Karpas-422 (cell line): Measurements from ENCODE around the gene HTR1B. TPM values are rescaled to one million over a fixed set of nuclear protein-coding genes. Genes with fewer than 3 reads are reported as not detected.

Experiments
- DNase-seq: peaks from one replicate; pipeline ENCODE4 v3.0.0-alpha.2; 2015
- H2AFZ ChIP-seq: fragments of 200-600 bp; sonication (generic); 2 replicates; pipeline ENCODE4 v1.6.1; 2014; ENCODE audit warnings: antibody characterized with exemption, low read length, mixed read lengths
- H3K27ac ChIP-seq: fragments of 200-600 bp; sonication (generic); 2 replicates; pipeline ENCODE4 v1.5.1; 2014; ENCODE audit warnings: mild to moderate bottlenecking, low read length, moderate library complexity
- H3K27me3 ChIP-seq: fragments of 200-600 bp; sonication (generic); 2 replicates; pipeline ENCODE4 v1.6.1; 2014; ENCODE audit warnings: low read length, mixed read lengths
- H3K36me3 ChIP-seq: fragments of 200-600 bp; sonication (generic); 2 replicates; pipeline ENCODE4 v1.6.1; 2014; ENCODE audit warnings: low read length, mixed read lengths; ENCODE audit not compliant: insufficient read depth
- H3K4me1 ChIP-seq: fragments of 200-600 bp; sonication (generic); 2 replicates; pipeline ENCODE4 v1.6.1; 2014; ENCODE audit warnings: mild to moderate bottlenecking, low read length, mixed read lengths
- H3K4me2 ChIP-seq: fragments of 200-600 bp; sonication (generic); 2 replicates; pipeline ENCODE4 v1.6.1; 2014; ENCODE audit warnings: low read length, low read depth, mild to moderate bottlenecking; ENCODE audit not compliant: poor library complexity, severe bottlenecking
- H3K4me3 ChIP-seq: fragments of 200-600 bp; sonication (generic); 2 replicates; pipeline ENCODE4 v1.5.1; 2014; ENCODE audit warnings: mild to moderate bottlenecking, antibody characterized with exemption, low read length, mixed read lengths
- H3K79me2 ChIP-seq: fragments of 200-600 bp; sonication (generic); 2 replicates; pipeline ENCODE4 v1.6.1; 2014; ENCODE audit warnings: mild to moderate bottlenecking, low read length, mixed read lengths
- H3K9ac ChIP-seq: fragments of 200-600 bp; sonication (generic); 2 replicates; pipeline ENCODE4 v1.6.0; 2014; ENCODE audit warnings: low read length
- H3K9me2 ChIP-seq: fragments of 200-600 bp; sonication (generic), shearing (Covaris generic); replicated peaks from 2 replicates; pipeline ENCODE4 v1.6.0; 2014; ENCODE audit warnings: mild to moderate bottlenecking, low read length, moderate library complexity; ENCODE audit not compliant: insufficient read depth
- H3K9me3 ChIP-seq: fragments of 300-700, 200-600 bp; sonication (generic); 2 replicates; pipeline ENCODE4 v1.6.1; 2014; ENCODE audit warnings: low read length, mixed read lengths
- H4K20me1 ChIP-seq: fragments of 200-600 bp; sonication (generic); 2 replicates; pipeline ENCODE4 v1.6.1; 2014; ENCODE audit warnings: mild to moderate bottlenecking, antibody characterized with exemption, low read length, low read depth; ENCODE audit not compliant: insufficient read depth
- total RNA-seq: library from RNA; depleted of rRNA; stranded (reverse); fragments of >200 nt; shearing (Covaris generic); gene quantifications from 2 replicates; pipeline ENCODE4 v1.2.3, GENCODE V29; 2014; ENCODE audit warnings: low replicate concordance

Gene HTR1B
- total RNA-seq, 1 experiment from 2014 or later = not detected

GRCh38 chr6:77450924-77451323 lies 12.4 kb downstream of the HTR1B start:
- Histone ChIP-seq H3K9ac (no peak overlapping the region), H3K4me2 (no peak overlapping the region), H3K27ac (no peak overlapping the region), H4K20me1 (no peaks in the 10 kb centered on the region), H3K27me3 (no peaks in the 10 kb centered on the region), H3K9me2 (peaks cover 4% of the 10 kb centered on the region; the same call in 1 of the 2 replicates), H2AFZ (no peak overlapping the region), H3K4me3 (no peak overlapping the region), H3K79me2 (no peaks in the 10 kb centered on the region), H3K4me1 (no peaks in the 10 kb centered on the region), H3K36me3 (no peaks in the 10 kb centered on the region), H3K9me3 (no peaks in the 10 kb centered on the region)
- DNase-seq = no peak

GRCh38 chr6:77448546-77448945 lies 14.7 kb downstream of the HTR1B start:
- Histone ChIP-seq H3K36me3 (no peaks in the 10 kb centered on the region), H3K4me1 (no peaks in the 10 kb centered on the region), H3K9me2 (peaks cover 4% of the 10 kb centered on the region; the same call in 1 of the 2 replicates), H3K27ac (no peak overlapping the region), H3K9me3 (peaks cover 6% of the 10 kb centered on the region; the same call in 1 of the 2 replicates), H3K9ac (no peak overlapping the region), H3K79me2 (no peaks in the 10 kb centered on the region), H4K20me1 (no peaks in the 10 kb centered on the region), H3K27me3 (no peaks in the 10 kb centered on the region), H3K4me3 (no peak overlapping the region), H2AFZ (no peak overlapping the region), H3K4me2 (no peak overlapping the region)
- DNase-seq = no peak

DNA sequence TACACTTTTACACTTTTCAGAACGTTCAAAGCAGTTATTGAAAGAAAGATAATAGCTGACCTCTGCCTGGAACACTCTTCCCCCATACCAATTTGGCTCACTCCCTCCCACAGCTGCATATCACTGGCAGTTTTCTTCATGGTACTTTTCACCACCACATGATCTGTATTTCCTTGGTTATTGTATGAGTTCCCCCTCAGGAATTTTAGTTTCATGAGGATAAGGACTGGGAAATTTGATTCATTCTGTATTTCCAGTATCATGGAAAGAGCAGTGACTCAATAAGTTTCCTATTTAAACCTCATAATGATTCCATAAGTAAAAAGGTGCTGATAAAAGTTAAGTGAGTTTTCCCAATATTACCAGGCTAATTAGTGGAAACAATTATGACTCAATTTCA lies 16.0 kb downstream of the HTR1B start:
- Histone ChIP-seq H3K4me1 (no peaks in the 10 kb centered on the region), H3K4me2 (no peak overlapping the region), H4K20me1 (no peaks in the 10 kb centered on the region), H3K9me3 (peaks cover 6% of the 10 kb centered on the region; the same call in 1 of the 2 replicates), H3K27me3 (no peaks in the 10 kb centered on the region), H2AFZ (no peak overlapping the region), H3K9ac (no peak overlapping the region), H3K9me2 (peaks cover 4% of the 10 kb centered on the region; the same call in 1 of the 2 replicates), H3K27ac (no peak overlapping the region), H3K36me3 (no peaks in the 10 kb centered on the region), H3K79me2 (no peaks in the 10 kb centered on the region), H3K4me3 (no peak overlapping the region)
- DNase-seq = no peak

GRCh38 chr6:77446249-77446648 lies 17.0 kb downstream of the HTR1B start:
- Histone ChIP-seq H3K9me2 (peaks cover 4% of the 10 kb centered on the region; the same call in 1 of the 2 replicates), H3K79me2 (no peaks in the 10 kb centered on the region), H3K27me3 (no peaks in the 10 kb centered on the region), H3K4me2 (no peak overlapping the region), H3K27ac (no peak overlapping the region), H3K9me3 (peaks cover 6% of the 10 kb centered on the region; the same call in 1 of the 2 replicates), H3K9ac (no peak overlapping the region), H3K4me3 (no peak overlapping the region), H3K36me3 (no peaks in the 10 kb centered on the region), H4K20me1 (no peaks in the 10 kb centered on the region), H2AFZ (no peak overlapping the region), H3K4me1 (no peaks in the 10 kb centered on the region)
- DNase-seq = no peak

GRCh38 chr6:77445214-77445613 lies 18.1 kb downstream of the HTR1B start:
- Histone ChIP-seq H3K27me3 (no peaks in the 10 kb centered on the region), H3K9me2 (peaks cover 4% of the 10 kb centered on the region; the same call in 1 of the 2 replicates), H3K36me3 (no peaks in the 10 kb centered on the region), H3K79me2 (no peaks in the 10 kb centered on the region), H3K4me1 (no peaks in the 10 kb centered on the region), H2AFZ (no peak overlapping the region), H3K4me2 (no peak overlapping the region), H4K20me1 (no peaks in the 10 kb centered on the region), H3K9ac (no peak overlapping the region), H3K4me3 (no peak overlapping the region), H3K9me3 (peaks cover 9% of the 10 kb centered on the region; the same call in 1 of the 2 replicates), H3K27ac (no peak overlapping the region)
- DNase-seq = no peak

DNA sequence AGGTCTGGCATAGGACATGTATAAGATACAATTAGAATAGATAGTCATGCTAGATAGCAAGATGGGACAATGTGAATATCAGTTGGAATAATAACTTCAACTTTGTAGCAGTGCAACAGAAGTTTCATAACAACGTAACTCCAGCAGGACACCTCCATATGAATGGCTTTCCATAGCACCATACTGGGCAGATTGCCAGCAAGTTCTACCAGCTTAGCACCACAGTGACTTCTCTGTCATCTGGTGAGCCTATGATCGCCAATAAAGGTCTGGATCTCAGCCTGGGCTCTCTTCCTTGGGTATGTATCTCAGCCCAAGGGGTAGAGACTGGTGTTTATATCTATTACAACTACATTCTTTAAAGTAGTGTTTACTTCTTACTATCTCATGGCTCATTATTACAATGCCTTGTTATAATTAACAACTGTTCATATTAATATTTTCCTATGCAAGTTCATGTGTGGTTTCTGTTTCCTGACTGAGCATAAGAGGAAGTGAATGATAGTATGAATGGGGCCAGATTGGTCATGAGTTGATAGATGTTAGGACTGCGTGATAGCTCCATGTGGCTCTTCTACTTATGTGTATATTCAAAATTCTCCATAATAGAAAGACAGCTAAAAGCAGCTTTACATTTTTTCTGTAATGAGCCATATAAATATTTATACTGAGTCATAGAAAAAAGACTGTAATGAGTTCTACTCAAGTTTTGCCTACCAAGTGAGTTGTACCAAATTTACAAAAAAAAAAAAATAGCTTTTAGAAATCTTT lies 22.9 kb downstream of the HTR1B start:
- Histone ChIP-seq H3K27ac (no peak overlapping the region), H3K9ac (no peak overlapping the region), H3K27me3 (no peaks in the 10 kb centered on the region), H2AFZ (no peak overlapping the region), H3K36me3 (no peaks in the 10 kb centered on the region), H3K4me1 (no peaks in the 10 kb centered on the region), H3K4me2 (no peak overlapping the region), H3K9me3 (peaks cover 9% of the 10 kb centered on the region; the same call in 1 of the 2 replicates), H3K79me2 (no peaks in the 10 kb centered on the region), H3K9me2 (no peaks in the 10 kb centered on the region), H4K20me1 (no peaks in the 10 kb centered on the region), H3K4me3 (no peak overlapping the region)
- DNase-seq = no peak

- Histone ChIP-seq H3K9me3 (peaks cover 16% of the 10 kb centered on the region), H4K20me1 (no peaks in the 10 kb centered on the region), H3K27ac (no peak overlapping the region), H3K4me1 (no peaks in the 10 kb centered on the region), H3K36me3 (no peaks in the 10 kb centered on the region), H3K9me2 (no peaks in the 10 kb centered on the region), H3K9ac (no peak overlapping the region), H3K27me3 (no peaks in the 10 kb centered on the region), H2AFZ (no peak overlapping the region), H3K79me2 (no peaks in the 10 kb centered on the region), H3K4me3 (no peak overlapping the region), H3K4me2 (no peak overlapping the region)
- DNase-seq = no peak
These were observed 29.4 kb downstream of the HTR1B start for GRCh38 chr6:77433888-77434287.

- H3K9me3 ChIP-seq = peaks cover 16% of the 10 kb centered on the region
These were observed 32.8 kb downstream of the HTR1B start for GRCh38 chr6:77430504-77430903.

More at GRCh38 chr6:77430504-77430903, 32.8 kb downstream of the HTR1B start:
- no peaks in the 10 kb centered on the region for H3K4me1 ChIP-seq
- H3K4me2 ChIP-seq = no peak overlapping the region
- H3K27ac ChIP-seq = no peak overlapping the region
- no peaks in the 10 kb centered on the region for H3K9me2 ChIP-seq
- H3K4me3 ChIP-seq = no peak overlapping the region
- no peak overlapping the region for H3K9ac ChIP-seq
- no peak overlapping the region for H2AFZ ChIP-seq
- H3K79me2 ChIP-seq = no peaks in the 10 kb centered on the region
- no peaks in the 10 kb centered on the region for H3K27me3 ChIP-seq
- H3K36me3 ChIP-seq = no peaks in the 10 kb centered on the region
- DNase-seq = no peak
- H4K20me1 ChIP-seq = no peaks in the 10 kb centered on the region
